Stimulated activated CD4-positive, alpha-beta T cell treated with anti-CD3 and anti-CD28 coated beads, Interleukin-12 subunit alpha, Interleukin-12 subunit beta, amount 100 ng/mL, for 24 hours (primary cell): Measurements from ENCODE around the gene TBL3.

Source experiments
- DNase-seq, 2 experiments: peaks; one replicate each; pipeline ENCODE4 v3.0.0-alpha.2; 2020; ENCODE audit warnings: low read depth in 2 of 2

The TBL3 gene

GRCh38 chr16:1963806-1964505 is 7.9 kb upstream of the TBL3 start:
- no peak for DNase-seq

DNA sequence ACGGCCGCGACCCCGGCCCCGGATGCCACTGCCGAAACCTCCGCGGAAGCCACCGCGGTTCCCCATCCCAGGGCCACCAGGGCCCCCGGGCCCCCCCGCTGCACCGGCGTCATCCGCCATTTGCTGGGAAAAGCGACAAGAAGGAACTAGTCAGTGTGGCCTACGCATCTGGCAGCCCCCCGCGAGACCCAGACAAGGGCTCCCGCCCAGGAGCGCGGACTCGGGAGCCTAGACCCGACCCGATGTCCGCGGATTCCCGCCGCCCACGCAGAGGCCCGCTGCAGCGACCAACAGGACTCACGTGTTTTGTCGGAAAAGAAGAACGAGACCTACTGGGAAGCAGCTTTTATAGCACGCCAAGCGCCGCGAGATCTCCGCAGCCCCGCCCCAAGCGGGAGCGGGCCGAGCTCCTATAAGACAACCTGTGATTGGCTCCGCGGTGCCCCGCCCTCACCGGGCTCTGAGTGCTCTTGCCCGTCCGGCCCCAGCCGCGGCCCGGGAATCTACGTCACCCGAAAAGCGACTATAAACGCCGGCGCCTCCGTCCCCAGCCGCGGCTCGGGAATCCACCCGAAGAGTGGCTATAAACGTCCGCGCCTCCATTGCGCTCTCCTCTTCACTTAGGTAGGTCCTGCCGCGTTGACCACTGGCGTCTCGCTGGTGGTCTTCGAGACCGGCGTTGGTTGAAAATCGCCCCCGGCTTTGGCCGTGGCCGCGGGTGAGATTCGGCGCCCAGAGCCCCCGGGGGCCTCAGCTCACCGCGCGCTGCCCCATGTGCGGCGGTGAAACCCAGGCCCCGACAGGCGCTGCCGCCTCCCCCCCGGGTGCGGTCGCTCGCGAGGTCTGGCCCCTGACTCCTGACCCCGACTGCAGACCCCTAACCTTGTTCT is 7.1 kb upstream of the TBL3 start, which contains the start of gene RPS2:
Gene RPS2, minus strand, starts transcription at position 321 of the 890 bp plus-strand sequence. Its CDS starts 201 bp downstream, at position 120.
- DNase-seq: peak; percentile 94 to 96

- no peak for DNase-seq
Observed at GRCh38 chr16:1965396-1966001, 6.4 kb upstream of the TBL3 start.

DNA sequence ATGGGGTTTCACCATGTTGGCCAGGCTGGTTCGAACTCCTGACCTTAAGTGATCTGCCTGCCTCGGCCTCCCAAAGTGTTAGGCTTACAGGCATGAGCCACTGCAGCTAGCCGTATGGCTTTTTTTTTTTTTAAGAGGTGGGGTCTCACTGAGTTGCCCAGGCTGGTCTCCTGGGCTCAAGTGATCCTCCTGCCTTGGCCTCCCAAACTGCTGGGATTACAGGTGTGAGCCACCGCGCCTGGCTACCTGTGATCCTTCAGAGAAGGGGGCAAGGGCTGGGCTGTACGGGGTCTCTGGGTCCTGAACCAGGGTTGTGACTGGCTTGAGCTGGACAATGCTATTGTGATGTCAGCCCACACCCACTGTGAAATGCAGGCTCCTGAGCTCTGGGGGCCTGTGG is 5.4 kb upstream of the TBL3 start, which contains the start of gene RNF151:
Gene RNF151, plus strand, starts transcription at position 397 of the 400 bp plus-strand sequence. CDS start 26 bp downstream, outside the sequence.
- no peak for DNase-seq

- DNase-seq: no peak
Observed at GRCh38 chr16:1968146-1968953, 3.5 kb upstream of the TBL3 start.

GRCh38 chr16:1972490-1972877 is 631 bp downstream of the TBL3 start:
- no peak for DNase-seq

DNA sequence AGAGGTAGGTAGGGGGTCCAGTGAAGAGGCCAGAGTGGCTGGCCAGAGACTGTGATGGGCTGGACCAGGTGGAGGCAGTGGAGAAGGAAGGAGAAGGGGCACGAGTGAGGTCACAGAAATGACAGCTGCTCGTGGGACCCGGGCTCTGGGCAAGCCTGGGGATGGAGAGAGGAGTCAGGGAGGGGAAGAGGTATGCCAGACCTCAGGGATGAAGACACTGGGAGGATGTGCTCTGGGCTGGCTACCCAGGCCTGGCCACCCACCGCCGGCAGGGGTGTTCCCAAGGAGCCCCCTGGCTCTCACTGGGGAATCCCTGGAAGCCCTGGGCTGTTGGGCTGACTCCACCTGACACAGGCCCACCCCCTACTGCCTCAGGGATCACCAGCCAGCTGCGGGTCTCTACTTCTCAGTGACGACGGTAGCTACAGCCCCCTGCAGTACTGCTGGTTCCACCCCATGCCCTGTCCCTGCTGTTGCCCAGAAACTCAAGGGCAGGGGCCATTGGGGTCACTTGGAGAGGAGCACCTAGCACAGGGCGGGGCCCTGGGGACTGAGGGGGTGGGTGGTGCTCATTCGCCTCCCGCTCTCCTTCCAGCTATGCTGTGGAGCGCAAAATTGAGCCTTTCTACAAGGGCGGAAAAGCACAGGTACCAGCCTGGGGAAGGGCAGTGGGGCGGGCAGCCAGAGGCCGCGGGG is 1.8 kb downstream of the TBL3 start:
- DNase-seq: no peak

GRCh38 chr16:1974157-1975070 is 2.6 kb downstream of the TBL3 start:
- DNase-seq: no peak

DNA sequence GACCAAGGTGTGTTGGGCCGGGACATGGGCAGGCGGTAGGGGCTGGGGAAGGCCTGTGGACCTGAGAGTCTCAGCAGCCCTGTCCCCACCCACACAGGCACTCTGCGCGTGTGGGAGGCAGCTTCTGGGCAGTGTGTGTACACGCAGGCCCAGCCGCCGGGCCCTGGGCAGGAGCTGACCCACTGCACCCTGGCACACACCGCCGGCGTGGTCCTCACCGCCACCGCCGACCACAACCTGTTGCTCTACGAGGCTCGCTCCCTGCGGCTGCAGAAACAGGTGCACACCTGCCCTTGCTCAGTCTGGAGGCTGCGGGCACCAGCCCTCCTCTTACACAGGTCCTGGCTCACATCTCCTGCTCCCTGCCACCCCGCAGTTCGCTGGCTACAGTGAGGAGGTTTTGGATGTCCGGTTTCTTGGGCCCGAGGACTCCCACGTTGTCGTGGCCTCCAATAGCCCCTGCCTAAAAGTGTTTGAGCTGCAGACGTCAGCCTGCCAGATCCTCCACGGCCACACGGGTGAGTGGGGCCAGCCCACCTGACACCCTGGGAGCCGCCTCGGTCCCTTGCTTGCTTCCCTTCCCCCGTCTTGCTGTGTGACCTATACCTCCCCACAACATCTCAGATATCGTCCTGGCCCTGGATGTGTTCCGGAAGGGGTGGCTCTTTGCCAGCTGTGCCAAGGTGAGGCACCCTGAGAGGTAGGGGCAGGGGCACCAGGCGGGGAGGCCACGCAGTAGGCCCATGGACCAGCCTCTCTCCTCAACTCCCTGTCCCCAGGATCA is 3.8 kb downstream of the TBL3 start:
- no peak for DNase-seq

DNA sequence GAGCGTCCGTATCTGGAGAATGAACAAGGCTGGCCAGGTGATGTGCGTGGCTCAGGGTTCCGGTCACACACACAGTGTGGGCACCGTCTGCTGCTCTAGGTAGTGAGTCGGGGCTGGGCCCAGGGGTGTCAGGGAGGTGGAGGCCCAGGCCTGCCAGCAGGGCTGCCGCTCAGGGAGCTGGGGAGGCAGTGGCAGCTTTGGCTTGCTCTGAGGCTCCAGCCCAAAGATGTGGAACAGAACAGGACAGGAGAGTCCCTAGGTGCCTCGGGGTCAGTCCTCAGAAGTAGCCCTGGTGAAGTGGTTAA is 4.3 kb downstream of the TBL3 start:
- DNase-seq: no peak

- DNase-seq: no peak
Observed at GRCh38 chr16:1976951-1977874, 5.4 kb downstream of the TBL3 start.

DNA sequence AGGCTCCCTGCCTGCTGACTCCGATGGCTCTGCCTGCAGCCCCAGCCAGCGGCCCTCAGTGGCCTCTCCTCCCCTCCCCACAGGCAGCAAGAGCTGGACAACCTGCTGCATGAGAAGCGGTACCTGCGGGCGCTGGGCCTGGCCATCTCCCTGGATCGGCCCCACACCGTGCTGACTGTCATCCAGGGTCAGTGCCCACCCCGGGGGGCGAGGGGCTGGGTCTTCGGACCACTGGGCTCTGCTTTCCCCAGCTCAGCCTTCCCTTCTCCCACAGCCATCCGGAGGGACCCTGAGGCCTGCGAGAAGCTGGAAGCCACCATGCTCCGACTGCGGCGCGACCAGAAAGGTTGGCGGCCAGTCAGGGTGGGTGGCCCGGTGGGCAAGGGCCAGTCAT is 6.0 kb downstream of the TBL3 start:
- DNase-seq: no peak

DNA sequence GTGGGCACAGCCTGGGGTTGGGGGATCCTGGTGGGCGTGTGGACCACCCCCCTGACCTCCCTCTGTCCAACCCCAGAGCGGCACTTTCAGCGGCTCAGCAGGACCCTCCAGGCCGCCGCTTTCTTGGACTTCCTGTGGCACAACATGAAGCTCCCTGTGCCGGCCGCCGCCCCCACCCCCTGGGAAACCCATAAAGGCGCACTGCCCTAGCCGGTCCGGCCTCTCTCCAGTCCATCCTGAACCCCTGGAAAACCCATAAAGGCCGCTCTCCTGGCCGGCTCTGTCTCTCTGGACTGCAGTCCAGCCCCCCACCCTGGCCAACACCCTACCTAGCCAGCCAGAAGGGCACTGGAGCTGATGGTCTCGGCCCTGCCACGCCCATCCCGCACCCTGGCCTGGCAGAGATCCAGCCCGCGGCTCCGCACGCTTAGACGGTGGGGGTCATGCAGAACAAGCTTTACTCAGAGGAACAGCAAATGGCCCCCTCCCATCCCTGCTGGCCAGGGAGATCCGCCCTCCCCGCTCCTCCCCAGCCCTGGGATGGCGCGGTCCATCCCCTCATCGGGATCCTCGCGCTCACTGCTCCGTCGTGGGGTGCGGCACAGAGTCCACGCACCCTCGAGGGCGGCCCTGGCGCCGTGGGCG is 6.7 kb downstream of the TBL3 start:
- no peak for DNase-seq

DNA sequence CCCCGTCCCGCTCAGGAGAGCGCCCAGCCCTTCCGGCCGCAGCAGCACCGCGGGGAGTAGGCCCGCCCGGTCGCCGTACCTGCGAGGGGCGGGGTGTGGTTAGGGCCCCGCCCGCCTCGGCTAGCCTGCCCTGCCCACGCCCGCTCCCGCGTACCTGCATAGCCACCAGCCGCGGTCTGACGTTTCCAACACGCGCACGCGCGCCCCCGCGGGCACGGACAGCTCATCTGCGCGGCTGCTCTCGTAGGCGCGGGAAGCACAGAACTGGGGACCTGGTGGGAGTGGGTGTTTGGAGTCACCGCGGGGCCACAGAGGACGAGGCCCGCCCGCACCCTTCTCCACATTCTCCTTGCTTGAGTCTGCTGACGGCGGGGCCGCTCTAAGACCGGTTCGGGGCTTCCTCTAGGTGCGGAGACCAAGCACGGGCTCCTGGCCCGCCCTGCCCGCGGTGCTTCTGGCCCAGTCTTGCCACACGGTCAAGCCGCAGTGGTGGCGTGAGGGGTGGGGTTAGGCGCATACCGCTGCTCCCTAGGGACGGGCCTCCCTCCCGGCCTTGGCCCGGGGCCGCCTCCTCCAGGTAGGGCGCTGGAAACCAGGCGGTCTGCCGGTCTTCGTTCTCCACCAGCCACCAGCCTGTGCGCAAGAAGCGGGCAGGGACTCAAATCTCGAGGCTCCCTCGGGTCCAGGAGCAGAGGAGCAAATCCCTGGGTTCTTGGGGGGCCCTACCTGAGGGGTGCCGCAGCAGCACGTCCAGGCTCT is 7.6 kb downstream of the TBL3 start:
- no peak for DNase-seq

GRCh38 chr16:1980030-1980769 is 8.3 kb downstream of the TBL3 start:
- no peak for DNase-seq

GRCh38 chr16:1980770-1981087 is 8.9 kb downstream of the TBL3 start:
- DNase-seq: no peak
